GM18498 (cell line): ENCODE results near the gene CCDC170.
"Not testable (repeated sequence)": the region's sequence is repeated elsewhere in the genome, so short reads cannot be mapped to it uniquely, and the experiment has no call there.

ENCODE experiments used
- ATAC-seq: cut with Tn5 transposase; IDR thresholded peaks from one replicate; pipeline ENCODE4 v1.9.1; 2021; ENCODE audit warnings: mild to moderate bottlenecking, moderate library complexity; ENCODE audit not compliant: unreplicated experiment

Gene CCDC170, protein sequence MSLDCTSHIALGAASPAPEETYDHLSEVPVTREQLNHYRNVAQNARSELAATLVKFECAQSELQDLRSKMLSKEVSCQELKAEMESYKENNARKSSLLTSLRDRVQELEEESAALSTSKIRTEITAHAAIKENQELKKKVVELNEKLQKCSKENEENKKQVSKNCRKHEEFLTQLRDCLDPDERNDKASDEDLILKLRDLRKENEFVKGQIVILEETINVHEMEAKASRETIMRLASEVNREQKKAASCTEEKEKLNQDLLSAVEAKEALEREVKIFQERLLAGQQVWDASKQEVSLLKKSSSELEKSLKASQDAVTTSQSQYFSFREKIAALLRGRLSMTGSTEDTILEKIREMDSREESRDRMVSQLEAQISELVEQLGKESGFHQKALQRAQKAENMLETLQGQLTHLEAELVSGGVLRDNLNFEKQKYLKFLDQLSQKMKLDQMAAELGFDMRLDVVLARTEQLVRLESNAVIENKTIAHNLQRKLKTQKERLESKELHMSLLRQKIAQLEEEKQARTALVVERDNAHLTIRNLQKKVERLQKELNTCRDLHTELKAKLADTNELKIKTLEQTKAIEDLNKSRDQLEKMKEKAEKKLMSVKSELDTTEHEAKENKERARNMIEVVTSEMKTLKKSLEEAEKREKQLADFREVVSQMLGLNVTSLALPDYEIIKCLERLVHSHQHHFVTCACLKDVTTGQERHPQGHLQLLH

DNA sequence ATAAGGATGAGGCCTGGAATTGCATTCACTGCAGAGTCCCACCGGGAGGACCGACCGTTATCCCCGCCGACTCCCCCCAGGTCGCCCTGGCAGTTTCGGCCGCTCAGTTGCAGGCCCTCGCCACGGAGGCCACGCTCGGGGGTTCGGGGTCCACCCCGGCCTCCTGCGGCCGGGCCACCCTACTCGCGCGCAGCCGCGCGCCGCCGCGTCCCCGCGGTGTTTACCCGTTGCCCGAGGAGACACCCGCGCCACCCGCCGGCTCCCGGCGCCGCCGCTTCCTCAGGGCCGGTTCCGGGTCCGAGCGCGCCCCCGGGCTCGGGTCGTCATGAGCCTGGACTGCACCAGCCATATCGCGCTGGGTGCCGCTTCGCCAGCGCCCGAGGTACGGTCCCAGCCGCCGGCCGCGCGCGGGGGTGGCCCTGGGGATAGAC, at the start of gene CCDC170:
TSS of gene CCDC170 (plus strand) at position 214 of the 431 bp plus-strand sequence. CDS start at position 326, 112 bp downstream.
- no peak for ATAC-seq

DNA sequence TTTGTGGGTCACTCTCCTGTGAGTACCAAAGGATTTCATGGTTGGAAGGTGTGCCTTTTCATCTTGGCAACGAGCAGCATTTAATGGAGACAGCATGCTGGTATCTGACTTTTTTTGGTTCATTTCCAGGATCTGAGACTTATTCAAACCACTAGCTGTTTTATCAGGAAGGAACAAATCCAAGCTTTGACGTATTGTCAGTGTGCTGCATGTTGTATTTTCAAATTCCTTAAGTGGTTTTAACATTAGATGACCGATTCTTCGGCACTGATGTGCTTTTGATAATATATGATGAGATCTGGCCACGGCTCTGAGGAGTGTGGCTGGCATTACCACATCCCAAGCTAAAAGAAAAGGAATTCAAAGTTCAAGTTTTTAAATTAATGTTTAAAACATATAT, 48.3 kb upstream of the CCDC170 start:
- ATAC-seq, result no peak

DNA sequence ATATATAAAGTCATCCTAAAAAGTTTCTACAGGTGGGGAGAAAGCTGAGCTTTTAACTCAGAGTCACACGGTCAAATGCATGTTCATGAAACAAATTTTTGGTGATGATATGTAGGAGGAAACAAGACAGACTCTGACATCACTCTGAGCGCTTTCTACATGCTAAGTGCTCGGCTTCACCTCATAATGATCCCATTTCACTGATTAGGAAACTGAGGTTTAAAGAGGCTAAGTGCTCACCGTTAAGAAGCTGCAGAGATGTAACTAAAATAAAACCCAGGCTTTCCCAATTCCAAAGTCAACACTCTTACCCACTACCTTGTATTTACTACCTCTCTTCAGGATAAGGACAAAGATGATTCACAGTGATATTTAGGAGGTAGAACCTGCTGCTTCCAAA, 46.6 kb upstream of the CCDC170 start:
- no peak for ATAC-seq

- no peak for ATAC-seq
Observed at GRCh38 chr6:151448623-151449022, 45.2 kb upstream of the CCDC170 start.

GRCh38 chr6:151450928-151451327, 42.9 kb upstream of the CCDC170 start:
- ATAC-seq, result not testable (repeated sequence)

DNA sequence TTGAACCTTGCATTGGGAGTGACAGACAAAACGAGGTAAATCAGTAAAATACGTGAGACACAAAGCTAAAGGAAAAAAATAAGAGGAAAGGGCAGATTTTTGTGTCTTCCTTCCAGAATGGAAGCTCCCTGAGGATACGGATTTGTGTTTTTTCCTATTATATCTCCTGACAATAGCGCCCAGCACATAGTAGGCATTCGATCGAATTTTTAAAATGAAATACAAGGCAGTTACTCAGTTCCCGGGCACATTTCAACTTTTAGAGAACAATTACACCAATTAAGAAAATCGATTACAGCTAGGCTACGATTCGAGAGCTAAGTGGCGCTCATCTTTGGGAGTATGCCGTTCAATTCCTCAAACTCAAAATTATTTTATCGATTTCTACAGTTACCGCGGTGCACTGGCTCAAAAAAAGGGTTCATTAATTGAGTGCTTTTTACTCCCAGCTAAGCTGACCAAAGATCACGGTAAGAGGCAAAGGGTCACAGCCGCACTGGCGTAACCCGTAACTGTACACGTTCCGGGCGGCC, 42.3 kb upstream of the CCDC170 start:
- ATAC-seq, result no peak

- ATAC-seq, result peak; percentile 97
Observed at GRCh38 chr6:151451950-151452749, 41.7 kb upstream of the CCDC170 start, which contains the start of gene RMND1. RMND1 (minus strand) TSS chr6:151452126; CDS start chr6:151445811, 6,315 bp downstream.

- no peak for ATAC-seq
Observed at GRCh38 chr6:151452750-151453427, 40.9 kb upstream of the CCDC170 start.

- ATAC-seq, result not testable (repeated sequence)
Observed at GRCh38 chr6:151455751-151456398, 37.9 kb upstream of the CCDC170 start.

DNA sequence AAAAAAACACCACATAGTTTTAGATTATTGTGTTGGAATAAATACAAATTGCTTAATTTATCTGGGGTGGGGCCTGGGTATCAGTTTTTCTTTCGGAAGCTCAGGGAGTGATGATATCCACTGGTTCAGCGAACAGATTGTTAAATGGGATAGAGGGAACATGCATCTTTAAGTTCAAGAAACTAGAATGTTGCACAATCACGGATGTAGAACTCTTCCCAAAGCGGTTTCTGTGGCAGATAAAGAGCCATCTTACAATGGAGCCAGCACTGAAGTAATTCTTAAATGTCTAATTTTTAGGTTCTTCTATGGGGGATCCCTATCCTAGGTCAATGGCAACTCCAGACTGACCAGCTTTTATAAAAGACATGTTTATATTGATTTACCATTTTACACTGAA, 32.1 kb upstream of the CCDC170 start:
- no peak for ATAC-seq

- ATAC-seq, result no peak
Observed at GRCh38 chr6:151464702-151465101, 29.1 kb upstream of the CCDC170 start.

- peak; percentile 62 for ATAC-seq
Observed at GRCh38 chr6:151475653-151476523, 17.9 kb upstream of the CCDC170 start.

DNA sequence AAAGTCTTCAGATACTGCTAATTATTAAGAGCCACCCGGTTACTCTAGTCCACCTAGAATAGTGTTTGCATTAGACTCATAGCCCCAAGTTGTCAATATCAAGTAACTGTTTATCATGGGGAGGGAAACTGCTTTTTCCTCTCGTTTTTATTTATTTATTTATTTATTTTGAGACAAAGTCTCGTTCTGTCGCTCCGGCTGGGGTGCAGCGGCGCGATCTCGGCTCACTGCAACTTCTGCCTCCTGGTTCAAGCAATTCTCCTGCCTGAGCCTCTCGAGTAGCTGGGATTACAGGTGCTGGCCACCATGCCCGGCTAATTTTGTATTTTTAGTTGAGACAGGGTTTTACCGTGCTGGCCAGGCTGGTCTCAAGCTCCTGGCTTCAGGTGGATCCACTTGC, 16.1 kb upstream of the CCDC170 start:
- no peak for ATAC-seq

GRCh38 chr6:151478670-151479069, 15.1 kb upstream of the CCDC170 start:
- ATAC-seq, result no peak

DNA sequence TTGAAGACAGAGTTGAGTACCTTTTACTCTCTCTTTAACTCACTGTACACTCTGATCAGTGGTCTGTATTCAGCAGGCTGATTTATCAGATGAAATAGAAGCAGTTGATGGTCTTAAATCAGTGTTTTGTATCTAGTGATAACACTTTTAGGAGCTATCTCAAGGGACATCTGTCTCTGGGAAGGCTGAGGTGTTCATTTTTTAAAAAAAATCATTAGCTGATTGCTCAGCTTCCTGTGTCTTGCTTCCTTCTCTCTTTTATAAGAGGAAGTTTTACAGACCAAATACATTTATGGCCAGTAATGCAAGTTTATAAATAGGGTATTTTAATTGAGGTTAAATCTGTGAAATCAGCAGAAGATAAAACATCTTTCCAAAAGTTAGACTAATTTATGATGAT, 12.0 kb upstream of the CCDC170 start:
- peak; percentile 25 for ATAC-seq

DNA sequence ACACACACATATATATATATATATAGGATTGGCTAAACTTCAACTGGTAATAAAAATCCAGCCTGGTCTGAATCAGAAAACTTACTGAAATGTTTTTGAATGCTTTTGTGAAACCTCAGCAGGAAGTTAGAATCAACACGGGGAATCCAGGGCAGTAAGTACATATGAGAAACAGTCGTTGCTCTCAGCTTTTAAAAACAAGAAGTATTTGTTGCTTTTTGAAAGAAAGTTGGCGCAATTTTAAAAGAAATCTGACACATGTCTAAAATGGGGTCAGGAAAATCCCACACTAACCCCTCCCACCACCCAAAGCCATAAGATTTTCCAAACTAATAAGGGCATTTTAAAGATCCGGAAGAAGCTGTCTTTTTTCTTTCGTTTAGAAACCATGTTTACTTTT, 11.5 kb upstream of the CCDC170 start:
- peak; percentile 47 for ATAC-seq

DNA sequence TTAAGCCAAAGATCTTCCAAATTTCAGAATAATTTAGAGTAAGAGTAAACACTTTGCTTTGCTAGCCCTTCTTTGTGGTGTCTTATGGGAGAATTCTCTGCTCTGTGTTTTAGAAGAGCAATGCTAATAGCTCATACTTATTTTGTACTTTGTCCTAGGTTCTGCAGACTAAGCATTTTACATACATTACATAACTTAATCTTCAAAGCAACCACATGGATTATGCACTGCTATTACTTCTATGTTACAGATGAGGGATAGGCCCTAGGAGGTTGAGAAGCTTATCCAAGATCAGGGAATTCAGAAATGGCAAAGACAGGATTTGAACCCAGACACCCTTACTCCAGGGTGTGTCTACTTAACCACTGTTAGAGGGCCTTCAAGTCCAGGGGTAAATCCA, 9.8 kb upstream of the CCDC170 start:
- ATAC-seq, result no peak

- ATAC-seq, result no peak
Observed at GRCh38 chr6:151488226-151488625, 5.6 kb upstream of the CCDC170 start.

DNA sequence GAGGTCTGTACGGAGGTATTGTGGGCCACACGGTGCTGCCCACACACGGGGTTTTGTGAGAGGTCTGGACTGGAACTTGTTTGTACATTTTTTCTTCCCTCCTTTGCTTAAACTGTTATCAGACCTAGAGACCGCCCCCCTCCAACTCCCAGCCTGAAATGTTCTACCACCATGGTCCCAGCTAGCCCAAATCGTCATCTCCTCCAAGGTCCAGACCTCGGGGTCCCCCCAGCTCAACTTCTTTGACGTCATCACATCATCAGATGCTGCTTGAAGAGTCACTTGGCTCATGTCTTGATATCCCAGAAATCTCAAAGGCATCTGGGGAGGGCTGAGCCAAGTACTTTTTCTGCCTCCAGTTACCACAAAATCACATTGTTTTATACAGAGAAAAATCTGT, 2.8 kb upstream of the CCDC170 start:
- no peak for ATAC-seq
